DND-41 (cell line): ENCODE measurements around the gene MED12.

ENCODE experiments used
- ATAC-seq: fragments of 200-7000 bp; cut with Tn5 transposase; 3 replicates; pipeline ENCODE4 v1.9.1; 2021; ENCODE audit warnings: low read depth; ENCODE audit not compliant: insufficient read depth
- DNase-seq: peaks from one replicate; pipeline ENCODE4 v3.0.0-alpha.2; 2020
- H2AFZ ChIP-seq: 2 replicates; pipeline ENCODE4 v1.6.0; 2012; ENCODE audit warnings: low read depth, low read length
- H3K27ac ChIP-seq: 2 replicates; pipeline ENCODE4 v1.5.1; 2012; ENCODE audit warnings: low read length, inconsistent platforms
- H3K27me3 ChIP-seq: fragments of 200-600 bp; sonication (generic); 2 replicates; pipeline ENCODE4 v1.6.0; 2012; ENCODE audit warnings: low read length, mild to moderate bottlenecking, inconsistent platforms; ENCODE audit not compliant: insufficient read depth, poor library complexity
- H3K36me3 ChIP-seq: 2 replicates; pipeline ENCODE4 v1.5.1; 2012; ENCODE audit warnings: low read length, inconsistent platforms; ENCODE audit not compliant: insufficient read depth
- H3K4me1 ChIP-seq: 2 replicates; pipeline ENCODE4 v1.5.1; 2012; ENCODE audit warnings: mild to moderate bottlenecking, low read length; ENCODE audit not compliant: insufficient read depth
- H3K4me2 ChIP-seq: 2 replicates; pipeline ENCODE4 v1.6.0; 2012; ENCODE audit warnings: mild to moderate bottlenecking, moderate library complexity, low read length, inconsistent platforms; ENCODE audit not compliant: insufficient read depth
- H3K4me3 ChIP-seq, 2 experiments: fragments of 200-600 bp in 1 of 2; shearing (Covaris generic) in 1 of 2; 2 replicates each; pipeline ENCODE4 v1.5.1; 2012 to 2016; ENCODE audit warnings: inconsistent platforms in 2 of 2, low read length in 2 of 2, mild to moderate bottlenecking in 2 of 2, low read depth in 1 of 2, moderate library complexity in 1 of 2
- H3K79me2 ChIP-seq: 2 replicates; pipeline ENCODE4 v1.6.0; 2012; ENCODE audit warnings: low read length, inconsistent platforms; ENCODE audit not compliant: insufficient read depth
- H3K9ac ChIP-seq: 2 replicates; pipeline ENCODE4 v1.6.0; 2012; ENCODE audit warnings: low read depth, mild to moderate bottlenecking, inconsistent platforms, low read length, moderate library complexity
- H3K9me3 ChIP-seq: 2 replicates; pipeline ENCODE4 v1.5.1; 2012; ENCODE audit warnings: low read length, moderate library complexity, mild to moderate bottlenecking, inconsistent platforms; ENCODE audit not compliant: insufficient read depth, severe bottlenecking
- H4K20me1 ChIP-seq: 2 replicates; pipeline ENCODE4 v1.6.0; 2012; ENCODE audit warnings: low read length; ENCODE audit not compliant: insufficient read depth
- EZH2 ChIP-seq: IDR thresholded peaks from 3 replicates; pipeline ENCODE4 v1.6.1; 2012; ENCODE audit warnings: borderline replicate concordance, low read depth, mild to moderate bottlenecking, moderate library complexity, low read length, inconsistent platforms; ENCODE audit not compliant: severe bottlenecking
- TF ChIP-seq, protein P1 (sequence below): IDR thresholded peaks from 2 replicates; pipeline ENCODE4 v1.5.1; 2012; ENCODE audit warnings: borderline replicate concordance, low read length, moderate library complexity, mild to moderate bottlenecking; ENCODE audit not compliant: poor library complexity, severe bottlenecking; ENCODE audit errors: extremely low read depth

Gene MED12

GRCh38 chrX:71164071-71164470 is 45.7 kb downstream of the MED12 start:
- DNase-seq: no peak
- Histone ChIP-seq H3K27me3 (no peaks in the 10 kb centered on the region), H3K27ac (no peak overlapping the region), H2AFZ (no peak overlapping the region), H3K36me3 (peaks cover 25% of the 10 kb centered on the region), H3K79me2 (peaks cover 4% of the 10 kb centered on the region; the same call in 1 of the 2 replicates), H3K9me3 (no peaks in the 10 kb centered on the region), H3K9ac (no peak overlapping the region), H3K4me2 (no peak overlapping the region), H3K4me1 (no peaks in the 10 kb centered on the region), H4K20me1 (no peaks in the 10 kb centered on the region), H3K4me3 (no peak overlapping the region)
- no peak for ATAC-seq
- TF ChIP-seq, protein P1, sequence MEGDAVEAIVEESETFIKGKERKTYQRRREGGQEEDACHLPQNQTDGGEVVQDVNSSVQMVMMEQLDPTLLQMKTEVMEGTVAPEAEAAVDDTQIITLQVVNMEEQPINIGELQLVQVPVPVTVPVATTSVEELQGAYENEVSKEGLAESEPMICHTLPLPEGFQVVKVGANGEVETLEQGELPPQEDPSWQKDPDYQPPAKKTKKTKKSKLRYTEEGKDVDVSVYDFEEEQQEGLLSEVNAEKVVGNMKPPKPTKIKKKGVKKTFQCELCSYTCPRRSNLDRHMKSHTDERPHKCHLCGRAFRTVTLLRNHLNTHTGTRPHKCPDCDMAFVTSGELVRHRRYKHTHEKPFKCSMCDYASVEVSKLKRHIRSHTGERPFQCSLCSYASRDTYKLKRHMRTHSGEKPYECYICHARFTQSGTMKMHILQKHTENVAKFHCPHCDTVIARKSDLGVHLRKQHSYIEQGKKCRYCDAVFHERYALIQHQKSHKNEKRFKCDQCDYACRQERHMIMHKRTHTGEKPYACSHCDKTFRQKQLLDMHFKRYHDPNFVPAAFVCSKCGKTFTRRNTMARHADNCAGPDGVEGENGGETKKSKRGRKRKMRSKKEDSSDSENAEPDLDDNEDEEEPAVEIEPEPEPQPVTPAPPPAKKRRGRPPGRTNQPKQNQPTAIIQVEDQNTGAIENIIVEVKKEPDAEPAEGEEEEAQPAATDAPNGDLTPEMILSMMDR: no peak
- no peak for TF ChIP-seq EZH2

- Histone ChIP-seq H3K9ac (no peak overlapping the region), H3K27me3 (no peaks in the 10 kb centered on the region), H3K36me3 (peaks cover 20% of the 10 kb centered on the region), H3K27ac (no peak overlapping the region), H4K20me1 (no peaks in the 10 kb centered on the region), H2AFZ (no peak overlapping the region), H3K4me3 (no peak overlapping the region), H3K9me3 (no peaks in the 10 kb centered on the region), H3K79me2 (peaks cover 7% of the 10 kb centered on the region; the same call in 1 of the 2 replicates), H3K4me2 (no peak overlapping the region), H3K4me1 (no peaks in the 10 kb centered on the region)
- DNase-seq: no peak
- no peak for ATAC-seq
- TF ChIP-seq, protein P1: no peak
- TF ChIP-seq EZH2: no peak
Measured at GRCh38 chrX:71166461-71166860, 48.1 kb downstream of the MED12 start.

GRCh38 chrX:71167031-71167781 is 48.8 kb downstream of the MED12 start:
- no peak overlapping the region for H3K4me3 ChIP-seq
- H3K9me3 ChIP-seq: no peaks in the 10 kb centered on the region
- no peak overlapping the region for H3K4me2 ChIP-seq
- H3K27ac ChIP-seq: no peak overlapping the region
- TF ChIP-seq EZH2: no peak
- TF ChIP-seq, protein P1: no peak
- H3K36me3 ChIP-seq: peaks cover 18% of the 10 kb centered on the region
- no peaks in the 10 kb centered on the region for H3K4me1 ChIP-seq
- H2AFZ ChIP-seq: no peak overlapping the region
- ATAC-seq: no peak
- H3K9ac ChIP-seq: no peak overlapping the region
- no peak for DNase-seq
- no peaks in the 10 kb centered on the region for H4K20me1 ChIP-seq
- H3K79me2 ChIP-seq: peaks cover 7% of the 10 kb centered on the region; the same call in 1 of the 2 replicates
- H3K27me3 ChIP-seq: no peaks in the 10 kb centered on the region
